SK-N-SH treated with all-trans-retinoic acid at 6 μM for 48 hours (cell line): ENCODE measurements around the gene PLCB3.

Experiments used
- ARNTL ChIP-seq: fragments of 450-650 bp; formaldehyde crosslinking; IDR thresholded peaks from 2 replicates; pipeline ENCODE4 v1.5.0; 2020; ENCODE audit warnings: low read depth, mild to moderate bottlenecking, moderate library complexity, borderline replicate concordance
- BACH2 ChIP-seq: fragments of 250-450 bp; sonication (Bioruptor Pico); IDR thresholded peaks from 2 replicates; pipeline ENCODE4 v1.9.0; 2021; ENCODE audit warnings: mild to moderate bottlenecking, borderline replicate concordance
- CSDC2 ChIP-seq: fragments of 250-450 bp; sonication (Bioruptor Pico); IDR thresholded peaks from 2 replicates; pipeline ENCODE4 v1.5.0; 2020; ENCODE audit warnings: mild to moderate bottlenecking, moderate library complexity
- ESRRG ChIP-seq: fragments of 250-450 bp; sonication (Bioruptor Pico); IDR thresholded peaks from 2 replicates; pipeline ENCODE4 v1.6.1; 2021; ENCODE audit warnings: mild to moderate bottlenecking
- OSR1 ChIP-seq: fragments of 250-450 bp; sonication (Bioruptor Pico); IDR thresholded peaks from 2 replicates; pipeline ENCODE4 v1.8.0; 2022; ENCODE audit warnings: moderate library complexity, mild to moderate bottlenecking, inconsistent platforms
- POU6F1 ChIP-seq: fragments of 250-450 bp; sonication (Bioruptor Pico); IDR thresholded peaks from 2 replicates; pipeline ENCODE4 v1.8.0; 2021; ENCODE audit warnings: low read depth, mild to moderate bottlenecking, moderate library complexity, borderline replicate concordance
- PPARA ChIP-seq: fragments of 250-450 bp; sonication (Bioruptor Pico); IDR thresholded peaks from 2 replicates; pipeline ENCODE4 v1.5.0; 2020; ENCODE audit warnings: mild to moderate bottlenecking, borderline replicate concordance
- RARB ChIP-seq: fragments of 250-450 bp; sonication (Bioruptor Pico); IDR thresholded peaks from 2 replicates; pipeline ENCODE4 v1.8.0; 2021; ENCODE audit warnings: mild to moderate bottlenecking, moderate library complexity
- ZFP3 ChIP-seq: fragments of 250-450 bp; sonication (Bioruptor Pico); IDR thresholded peaks from 2 replicates; pipeline ENCODE4 v1.5.0; 2020; ENCODE audit warnings: mild to moderate bottlenecking, moderate library complexity
- ZFP30 ChIP-seq: fragments of 450-650 bp; formaldehyde crosslinking; IDR thresholded peaks from 2 replicates; pipeline ENCODE4 v1.5.0; 2022; ENCODE audit warnings: mild to moderate bottlenecking, moderate library complexity
- ZNF565 ChIP-seq: fragments of 450-650 bp; formaldehyde crosslinking; conservative IDR thresholded peaks from 2 replicates; pipeline ENCODE4 v1.5.0; 2020; ENCODE audit warnings: low read depth, mild to moderate bottlenecking, moderate library complexity
- ZNF70 ChIP-seq: fragments of 450-650 bp; formaldehyde crosslinking; IDR thresholded peaks from 2 replicates; pipeline ENCODE4 v1.5.0; 2020; ENCODE audit warnings: mild to moderate bottlenecking, moderate library complexity
- TF ChIP-seq, protein P1 (sequence below): fragments of 250-450 bp; sonication (Bioruptor Pico); IDR thresholded peaks from 2 replicates; pipeline ENCODE4 v1.5.1; 2020; ENCODE audit warnings: low read depth, mild to moderate bottlenecking, moderate library complexity
- TF ChIP-seq, protein P2 (sequence below): fragments of 250-450 bp; sonication (Bioruptor Pico); IDR thresholded peaks from 2 replicates; pipeline ENCODE4 v1.8.0; 2020; ENCODE audit warnings: mild to moderate bottlenecking, moderate library complexity, borderline replicate concordance

DNA sequence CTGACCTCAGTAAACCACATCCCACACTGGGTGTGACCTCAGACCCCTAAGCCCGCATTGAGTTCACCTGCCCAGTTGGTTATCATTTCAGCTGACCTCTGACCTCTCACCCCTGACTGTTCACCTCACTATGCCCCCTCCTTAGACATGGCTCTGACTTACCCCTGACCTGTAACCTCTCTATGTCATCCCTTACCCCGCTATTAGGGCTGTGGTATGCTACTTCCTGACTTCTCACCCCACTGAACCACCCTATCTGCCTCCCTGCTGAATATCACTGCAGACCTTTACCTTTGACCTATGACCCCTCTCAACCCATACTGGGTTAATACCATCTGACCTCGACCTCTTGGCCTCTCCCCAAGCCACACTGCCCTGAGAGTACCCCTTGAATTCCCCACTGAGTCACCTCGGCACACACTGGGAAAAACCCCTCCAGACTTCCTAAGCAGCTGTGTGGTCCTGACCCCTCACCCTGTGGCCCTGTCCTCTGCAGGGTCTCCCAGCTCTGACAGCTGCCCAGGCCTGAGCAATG, 8.3 kb downstream of the PLCB3 start:
- TF ChIP-seq ZFP30 (no peak), CSDC2 (CRISPR knock-in tag) (no peak), BACH2 (no peak), ZNF565 (CRISPR knock-in tag) (no peak), ZNF70 (CRISPR knock-in tag) (no peak), RARB (no peak), ZFP3 (no peak), ESRRG (CRISPR knock-in tag) (no peak), POU6F1 (CRISPR knock-in tag) (no peak), ARNTL (CRISPR knock-in tag) (no peak), PPARA (CRISPR knock-in tag) (no peak), OSR1 (CRISPR knock-in tag) (no peak)
- TF ChIP-seq, protein P1, sequence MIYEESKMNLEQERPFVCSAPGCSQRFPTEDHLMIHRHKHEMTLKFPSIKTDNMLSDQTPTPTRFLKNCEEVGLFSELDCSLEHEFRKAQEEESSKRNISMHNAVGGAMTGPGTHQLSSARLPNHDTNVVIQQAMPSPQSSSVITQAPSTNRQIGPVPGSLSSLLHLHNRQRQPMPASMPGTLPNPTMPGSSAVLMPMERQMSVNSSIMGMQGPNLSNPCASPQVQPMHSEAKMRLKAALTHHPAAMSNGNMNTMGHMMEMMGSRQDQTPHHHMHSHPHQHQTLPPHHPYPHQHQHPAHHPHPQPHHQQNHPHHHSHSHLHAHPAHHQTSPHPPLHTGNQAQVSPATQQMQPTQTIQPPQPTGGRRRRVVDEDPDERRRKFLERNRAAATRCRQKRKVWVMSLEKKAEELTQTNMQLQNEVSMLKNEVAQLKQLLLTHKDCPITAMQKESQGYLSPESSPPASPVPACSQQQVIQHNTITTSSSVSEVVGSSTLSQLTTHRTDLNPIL: no peak
- TF ChIP-seq, protein P2, sequence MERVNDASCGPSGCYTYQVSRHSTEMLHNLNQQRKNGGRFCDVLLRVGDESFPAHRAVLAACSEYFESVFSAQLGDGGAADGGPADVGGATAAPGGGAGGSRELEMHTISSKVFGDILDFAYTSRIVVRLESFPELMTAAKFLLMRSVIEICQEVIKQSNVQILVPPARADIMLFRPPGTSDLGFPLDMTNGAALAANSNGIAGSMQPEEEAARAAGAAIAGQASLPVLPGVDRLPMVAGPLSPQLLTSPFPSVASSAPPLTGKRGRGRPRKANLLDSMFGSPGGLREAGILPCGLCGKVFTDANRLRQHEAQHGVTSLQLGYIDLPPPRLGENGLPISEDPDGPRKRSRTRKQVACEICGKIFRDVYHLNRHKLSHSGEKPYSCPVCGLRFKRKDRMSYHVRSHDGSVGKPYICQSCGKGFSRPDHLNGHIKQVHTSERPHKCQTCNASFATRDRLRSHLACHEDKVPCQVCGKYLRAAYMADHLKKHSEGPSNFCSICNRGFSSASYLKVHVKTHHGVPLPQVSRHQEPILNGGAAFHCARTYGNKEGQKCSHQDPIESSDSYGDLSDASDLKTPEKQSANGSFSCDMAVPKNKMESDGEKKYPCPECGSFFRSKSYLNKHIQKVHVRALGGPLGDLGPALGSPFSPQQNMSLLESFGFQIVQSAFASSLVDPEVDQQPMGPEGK (CRISPR knock-in tag): no peak
